NCI-H1436 treated with DMSO at 0.1 percent for 48 hours (cell line): ENCODE results near the gene NAP1L1.
"Not testable (repeated sequence)": the region's sequence is repeated elsewhere in the genome, so short reads cannot be mapped to it uniquely, and the experiment has no call there.

Source experiments
- DNase-seq: peaks from one replicate; lab custom pipeline; 2025; lab: John Stamatoyannopoulos, UW

The NAP1L1 gene

GRCh38 chr12:76020281-76020680, 64.2 kb downstream of the NAP1L1 start:
- no peak for DNase-seq

- DNase-seq = no peak
Measured at GRCh38 chr12:76018672-76019071, 65.8 kb downstream of the NAP1L1 start.

- no peak for DNase-seq
Measured at GRCh38 chr12:76018111-76018510, 66.4 kb downstream of the NAP1L1 start.

GRCh38 chr12:76014007-76014406, 70.5 kb downstream of the NAP1L1 start:
- no peak for DNase-seq

GRCh38 chr12:76013603-76014002, 70.9 kb downstream of the NAP1L1 start:
- no peak for DNase-seq

DNA sequence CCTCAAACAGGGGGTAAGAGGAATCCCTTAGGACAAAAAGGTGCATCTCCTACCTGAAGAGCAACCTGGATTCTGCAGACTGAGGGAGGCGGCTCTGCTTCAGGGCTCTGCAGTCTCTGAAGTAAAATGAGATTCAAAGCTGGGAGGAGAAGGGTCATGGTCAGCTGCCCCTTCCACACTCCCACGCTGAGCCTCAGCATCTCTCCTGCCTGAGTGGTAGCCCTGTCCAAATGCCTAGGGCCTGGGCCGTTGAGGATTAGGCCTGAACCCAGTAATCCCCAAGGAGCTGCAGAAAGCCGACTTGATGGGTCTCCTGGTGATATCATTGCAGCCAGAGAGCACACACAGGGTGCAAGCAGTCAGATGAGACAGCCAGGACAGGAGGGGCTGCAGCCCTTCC, 71.8 kb downstream of the NAP1L1 start:
- DNase-seq = no peak

DNA sequence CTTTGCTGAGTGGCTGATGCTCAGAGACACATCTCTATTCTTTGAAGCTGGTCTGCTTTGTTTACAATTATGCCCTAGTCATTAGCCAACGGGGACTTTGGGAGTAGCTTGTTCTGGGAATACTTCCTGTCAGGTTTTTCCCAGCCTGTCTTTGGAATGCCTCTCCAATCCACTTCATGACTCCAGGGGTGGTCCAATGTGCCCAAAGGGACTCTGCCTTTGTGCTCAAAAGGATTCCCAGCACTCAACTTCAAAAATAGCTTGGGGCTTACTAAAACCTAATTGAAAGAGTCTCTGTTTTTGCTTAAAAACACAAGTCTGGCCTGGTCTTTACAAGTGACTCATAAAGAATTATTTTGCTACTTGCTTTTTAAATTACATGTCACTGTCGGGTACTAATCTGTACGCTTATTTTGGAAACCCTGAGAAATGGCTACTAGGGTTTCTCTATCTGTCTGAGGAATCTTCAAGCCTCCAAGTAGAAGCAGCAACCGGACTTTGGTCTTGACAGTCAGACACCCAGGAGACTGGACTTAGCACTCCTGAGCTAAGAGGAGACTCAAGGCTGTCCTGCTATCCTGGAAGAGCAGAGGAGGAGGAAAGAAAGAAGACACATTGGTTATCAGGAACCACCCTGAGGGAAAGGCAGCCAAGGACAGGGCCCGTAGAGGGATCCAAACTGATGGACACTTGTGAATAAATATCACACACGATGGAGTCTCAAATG, 73.6 kb downstream of the NAP1L1 start:
- DNase-seq = no peak

DNA sequence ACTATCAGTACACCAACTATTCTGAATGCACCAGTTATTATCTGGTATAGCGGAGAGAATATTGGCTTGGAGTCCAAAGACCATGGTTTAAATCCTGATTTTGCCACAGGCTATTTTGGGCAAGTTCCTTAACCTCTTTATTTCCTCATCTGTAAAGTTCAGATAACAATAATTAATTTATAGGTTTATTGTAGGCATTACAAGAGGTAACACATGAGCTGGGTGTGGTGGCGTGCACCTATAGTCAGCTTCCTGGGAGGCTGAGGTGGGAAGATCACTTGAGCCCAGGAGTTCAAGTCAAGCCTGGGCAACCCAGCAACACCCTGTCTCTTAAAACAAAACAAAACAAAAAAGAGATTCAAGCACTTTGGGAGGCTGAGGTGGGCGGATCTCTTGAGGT, 76.1 kb downstream of the NAP1L1 start:
- DNase-seq = no peak

DNA sequence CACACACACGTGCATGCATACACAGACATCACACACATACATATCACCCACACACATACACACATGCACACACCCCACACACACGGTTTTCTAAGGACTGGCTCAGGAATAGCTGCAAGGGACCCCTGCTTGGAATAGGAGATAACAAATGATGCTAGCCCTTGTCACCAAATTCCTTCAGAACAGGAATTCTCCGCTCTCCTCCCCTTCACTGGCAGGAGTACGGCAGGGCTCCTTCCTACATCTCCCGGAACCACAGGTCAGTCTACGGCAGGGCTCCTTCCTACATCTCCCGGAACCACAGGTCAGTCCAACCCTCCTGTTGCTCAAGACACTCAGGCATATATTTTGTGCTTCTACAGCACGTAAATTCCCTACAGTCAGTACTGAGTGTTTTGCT, 76.8 kb downstream of the NAP1L1 start:
- DNase-seq = no peak

DNA sequence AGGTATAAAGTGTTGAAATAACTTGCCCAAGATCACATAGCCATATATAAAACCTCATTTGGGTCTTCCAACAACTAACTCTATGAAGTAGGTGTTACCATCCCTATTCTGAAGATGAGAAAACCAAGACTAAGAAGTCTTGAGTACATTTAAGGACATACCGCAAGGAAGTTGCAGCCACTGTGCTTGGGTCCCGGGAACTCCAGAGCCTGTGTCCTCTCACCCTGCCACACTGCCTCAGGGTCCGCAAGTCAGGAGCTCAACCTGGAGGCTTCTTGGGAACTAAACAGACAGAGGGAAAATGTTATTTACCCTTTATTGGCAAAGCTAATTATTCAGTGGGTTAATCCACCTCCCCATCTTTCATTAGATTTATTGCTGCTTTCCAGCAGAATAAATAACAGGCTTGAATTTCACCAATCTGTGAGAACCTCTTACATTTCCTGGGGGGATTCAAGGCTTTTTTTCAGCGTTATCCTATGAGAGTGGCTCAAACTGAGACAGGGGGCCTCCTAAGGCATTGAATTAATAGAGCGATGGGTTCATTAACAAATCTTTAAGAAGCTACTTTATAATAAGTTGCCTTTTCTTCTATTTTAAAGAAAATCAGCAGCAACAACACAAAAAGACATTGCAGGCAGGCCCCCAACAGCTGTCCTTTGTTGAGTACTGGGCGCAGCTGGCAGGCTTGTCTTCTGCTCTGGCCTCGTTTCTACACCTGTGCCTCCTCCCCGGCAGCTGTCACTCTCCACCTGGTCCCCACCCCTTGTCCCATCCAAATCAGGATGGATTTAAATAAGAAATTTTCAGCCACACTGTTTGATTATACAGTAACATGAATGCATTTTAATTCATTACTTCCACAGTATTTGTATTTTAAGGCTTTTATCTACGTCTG, 78.2 kb downstream of the NAP1L1 start:
- DNase-seq = no peak

DNA sequence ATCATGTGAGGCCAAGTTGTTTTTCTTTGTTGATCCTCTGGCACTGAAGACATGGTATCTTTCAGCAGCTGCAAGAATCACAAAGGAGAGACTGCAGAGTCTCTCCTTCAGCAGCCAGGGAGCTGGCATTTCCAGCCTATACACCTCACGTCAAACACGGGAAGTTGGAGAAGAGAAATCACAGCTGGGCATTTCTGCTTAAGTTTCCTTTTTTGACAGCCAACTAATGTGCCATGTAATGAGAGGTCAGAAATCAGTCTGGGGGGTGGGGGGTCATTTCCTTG, 81.2 kb downstream of the NAP1L1 start:
- DNase-seq = no peak

DNA sequence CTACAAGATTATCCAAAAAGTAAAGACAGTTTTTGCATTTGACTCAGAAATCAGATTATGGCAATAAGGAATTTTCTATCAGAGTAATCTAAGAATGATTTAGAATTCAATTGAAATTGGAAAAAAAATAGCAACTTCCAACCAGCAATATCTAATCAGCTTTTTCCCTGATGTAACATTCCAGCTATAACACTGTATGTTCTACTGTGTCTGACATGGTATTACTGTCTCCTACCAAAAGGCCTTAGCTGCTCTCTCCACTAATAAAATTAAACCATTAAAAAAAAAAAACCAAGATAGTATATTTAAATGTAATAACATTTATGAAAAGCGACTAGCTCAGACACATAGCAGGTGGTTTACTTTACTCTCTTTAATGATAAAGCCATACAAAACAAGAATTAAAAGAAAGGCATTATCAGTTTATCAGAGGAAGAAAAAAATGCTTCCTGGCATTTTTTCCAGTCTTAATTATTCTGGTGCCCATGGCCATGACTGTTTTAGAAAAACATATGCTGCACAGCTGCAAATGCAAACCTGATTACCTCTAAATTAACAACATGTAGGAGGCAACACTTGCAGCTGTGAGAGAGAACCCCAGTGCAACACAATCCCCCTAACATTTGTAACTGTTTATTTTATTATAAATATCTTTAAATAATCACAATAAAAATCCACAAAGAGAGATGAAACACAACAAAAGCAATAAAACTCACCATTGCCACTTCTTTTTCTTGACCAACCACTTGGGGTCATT, 81.7 kb downstream of the NAP1L1 start:
- no peak for DNase-seq

DNA sequence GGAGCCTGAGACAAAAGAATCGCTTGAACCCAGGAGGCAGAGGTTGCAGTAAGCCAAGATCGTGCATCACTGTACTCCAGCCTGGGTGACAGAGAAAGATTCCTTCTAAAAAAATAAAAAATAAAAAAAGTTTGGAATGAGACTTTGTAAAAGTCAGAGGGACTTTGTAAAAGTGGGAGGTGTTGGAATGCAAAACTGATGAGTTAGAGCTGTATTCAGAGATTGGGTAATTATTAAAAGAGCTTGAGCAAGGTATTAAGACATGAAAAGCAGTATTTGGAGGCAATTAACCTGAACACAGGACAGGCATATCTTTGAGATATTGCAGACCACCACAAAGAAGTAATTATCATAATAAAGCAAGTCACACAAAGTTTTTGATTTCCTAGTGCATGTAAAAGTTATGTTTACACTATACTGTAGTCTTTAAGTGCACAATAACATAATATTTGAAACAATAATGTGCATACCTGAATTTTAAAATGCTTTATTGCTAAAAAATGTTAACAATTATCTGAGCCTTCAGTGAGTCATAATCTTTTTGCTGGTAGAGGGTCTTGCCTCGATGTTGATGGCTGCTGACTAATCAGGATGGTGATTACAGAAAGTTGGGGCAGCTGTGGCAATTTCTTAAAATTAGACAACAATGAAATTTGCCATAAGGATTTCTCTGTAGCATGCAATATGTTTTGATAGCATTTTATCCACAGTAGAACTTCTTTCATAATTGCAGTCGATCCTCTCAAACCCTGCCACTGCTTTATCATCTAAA, 86.0 kb downstream of the NAP1L1 start:
- no peak for DNase-seq

DNA sequence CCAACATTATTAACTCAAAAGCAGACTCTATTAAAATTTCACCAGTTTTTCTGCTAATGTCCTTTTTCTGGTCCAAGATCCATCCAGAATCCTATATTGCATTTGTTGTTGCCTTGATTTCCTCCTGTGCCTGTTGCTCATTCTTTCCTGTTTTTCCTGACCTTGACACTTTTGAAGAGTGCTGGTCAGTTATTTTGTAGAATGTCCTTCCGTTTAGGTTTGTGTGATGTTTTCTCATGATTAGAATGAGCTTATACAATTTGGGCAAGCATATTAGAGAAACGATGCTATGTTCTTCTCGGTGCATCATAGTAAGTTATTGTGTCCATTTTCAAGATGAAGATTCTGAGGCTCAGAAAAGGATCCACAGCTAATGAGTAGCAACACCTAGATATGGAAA, 86.8 kb downstream of the NAP1L1 start:
- DNase-seq = no peak

DNA sequence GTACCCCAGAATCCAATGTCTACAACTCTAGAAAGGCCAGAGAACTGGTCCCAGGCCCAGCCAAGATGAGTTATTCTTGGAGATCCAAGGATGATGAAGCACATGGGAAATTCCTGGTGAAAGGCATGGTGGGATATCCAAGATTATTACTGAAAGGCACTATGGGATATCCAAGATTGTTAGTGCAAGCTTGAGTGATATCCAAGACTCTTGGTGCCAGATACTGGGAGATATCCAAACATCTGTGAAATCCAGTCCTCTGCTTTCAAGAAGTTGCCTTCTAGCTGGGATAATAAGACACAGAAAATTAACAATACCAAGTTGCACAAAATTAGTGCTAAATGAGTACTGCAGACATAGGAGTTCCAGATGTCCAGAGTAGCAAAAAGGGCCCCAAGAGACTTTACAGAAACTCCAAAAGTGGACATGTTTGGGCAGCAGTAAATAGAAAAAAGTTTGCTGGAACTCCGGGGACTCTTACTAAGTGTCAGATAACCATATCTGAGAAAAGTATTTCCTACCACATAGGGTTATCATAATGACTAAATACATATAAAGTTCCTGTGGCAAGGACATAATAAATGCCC, 87.5 kb downstream of the NAP1L1 start:
- DNase-seq = no peak

DNA sequence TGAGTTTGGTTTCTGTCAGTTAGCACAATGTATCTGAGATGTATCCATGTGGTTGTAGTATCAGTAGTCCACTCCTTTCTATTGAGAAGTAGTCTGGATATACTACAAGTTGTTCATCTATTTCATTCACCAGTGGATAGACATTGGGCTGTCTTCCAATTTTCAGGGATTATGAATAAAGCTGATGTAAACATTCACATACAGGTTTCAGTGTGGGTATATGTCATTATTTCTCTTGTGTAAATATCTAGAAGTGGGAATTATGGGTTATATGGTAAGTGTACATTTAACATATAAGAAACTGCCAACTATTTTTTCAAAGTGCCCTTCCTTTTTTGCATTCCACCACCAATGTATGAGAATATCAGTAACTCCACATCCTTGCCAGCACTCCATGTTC, 88.8 kb downstream of the NAP1L1 start:
- no peak for DNase-seq

GRCh38 chr12:75994069-75994740, 90.3 kb downstream of the NAP1L1 start:
- DNase-seq = no peak

DNA sequence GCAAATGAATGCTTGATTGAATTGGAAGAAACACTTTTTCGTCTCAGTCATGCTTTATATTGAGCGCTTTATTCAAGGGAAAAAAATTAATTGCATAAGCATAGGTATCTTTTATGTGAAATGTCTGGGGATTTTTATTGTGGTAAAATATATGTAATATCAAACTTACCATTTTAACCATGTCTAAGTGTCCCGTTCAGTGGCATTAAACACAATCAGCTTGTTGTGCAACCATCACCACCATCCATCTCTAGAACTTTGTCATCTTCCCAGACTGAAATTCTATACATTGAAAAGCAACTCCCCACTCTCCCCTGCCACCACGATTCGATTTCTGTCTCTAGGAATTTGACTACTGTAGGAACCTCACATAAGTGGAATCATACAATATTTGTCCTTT, 92.7 kb downstream of the NAP1L1 start:
- no peak for DNase-seq

DNA sequence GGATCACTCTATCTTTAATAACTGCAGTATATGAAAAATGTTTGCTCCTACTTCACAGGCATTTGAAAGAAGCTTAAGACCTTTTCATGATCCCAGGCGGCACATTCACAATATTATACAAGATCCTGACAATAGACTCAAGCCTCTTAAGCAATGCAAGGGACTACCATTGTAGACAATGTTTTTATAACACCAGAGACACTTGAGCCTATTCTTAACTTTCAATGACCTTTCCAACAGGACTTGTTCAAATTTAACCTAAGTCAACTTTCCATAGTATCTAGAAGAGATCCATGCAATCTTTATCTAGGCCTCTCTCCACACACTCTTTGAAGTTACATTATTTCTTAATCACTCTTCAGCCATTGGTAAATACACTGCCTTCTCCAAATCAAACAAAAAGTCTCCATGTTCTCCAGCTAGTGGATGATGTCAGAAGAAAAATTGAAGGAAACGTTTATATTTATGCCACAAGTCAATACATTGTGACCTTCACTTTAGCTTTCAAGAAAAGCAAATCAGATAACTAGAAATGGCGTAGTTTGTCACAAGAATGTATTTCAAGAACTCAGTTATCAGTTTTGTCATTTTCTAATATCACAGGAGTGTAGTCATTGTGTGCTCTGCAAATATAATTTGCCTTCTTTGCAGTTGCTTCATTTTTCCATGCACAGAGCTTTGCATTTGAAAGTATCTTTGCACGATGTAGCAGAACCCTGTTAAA, 94.1 kb downstream of the NAP1L1 start:
- DNase-seq = no peak

DNA sequence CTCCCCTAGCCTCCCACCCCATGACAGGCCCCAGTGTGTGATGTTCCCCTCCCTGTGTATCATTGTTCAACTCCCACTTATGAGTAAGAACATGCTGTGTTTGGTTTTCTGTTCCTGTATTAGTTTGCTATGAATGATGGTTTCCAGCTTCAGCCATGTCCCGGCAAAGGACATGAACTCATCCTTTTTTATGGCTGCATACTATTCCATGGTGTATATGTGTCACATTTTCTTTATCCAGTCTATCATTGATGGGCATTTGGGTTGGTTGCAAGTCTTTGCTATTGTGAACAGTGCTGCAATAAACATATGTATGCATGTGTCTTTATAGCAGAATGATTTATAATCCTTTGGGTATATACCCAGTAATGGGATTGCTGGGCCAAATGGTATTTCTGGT, 96.8 kb downstream of the NAP1L1 start:
- DNase-seq = not testable (repeated sequence)
